ENCODE data around the gene LINC00237. TPM values are rescaled to one million over a fixed set of nuclear protein-coding genes. Genes with fewer than 3 reads are reported as not detected.

LINC00237 gene
- total RNA-seq, 2 donors from 2014 or later = not detected

DNA sequence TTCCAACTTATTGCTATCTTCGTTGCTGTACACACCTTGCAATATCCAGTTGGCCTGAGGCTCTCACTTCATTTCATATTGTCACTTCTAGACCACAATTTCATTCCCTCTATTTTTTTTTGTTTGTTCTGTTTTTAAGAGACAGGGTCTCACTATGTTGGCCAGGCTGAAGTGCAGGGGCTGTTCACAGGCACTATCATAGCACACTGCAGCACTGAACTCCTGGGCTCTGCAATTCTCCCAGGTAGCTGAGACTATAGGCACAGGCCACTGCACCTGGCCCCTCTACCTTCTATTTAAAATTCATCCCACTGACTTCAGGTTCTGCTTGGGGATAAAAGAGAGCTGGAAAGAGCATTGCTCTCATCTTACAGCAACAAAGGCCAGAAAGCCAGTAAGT lies 4.7 kb upstream of the LINC00237 start:
- Mint-ChIP-seq H3K4me1 (no peaks in the 10 kb centered on the region), H3K4me3 (no peak overlapping the region), H3K27ac (no peak overlapping the region), H3K9me3 (no peaks in the 10 kb centered on the region), H3K27me3 (peaks cover 33% of the 10 kb centered on the region), H3K36me3 (ENCODE audit: low read depth) (no peaks in the 10 kb centered on the region)
- no peak for ATAC-seq (replicated peaks)

DNA sequence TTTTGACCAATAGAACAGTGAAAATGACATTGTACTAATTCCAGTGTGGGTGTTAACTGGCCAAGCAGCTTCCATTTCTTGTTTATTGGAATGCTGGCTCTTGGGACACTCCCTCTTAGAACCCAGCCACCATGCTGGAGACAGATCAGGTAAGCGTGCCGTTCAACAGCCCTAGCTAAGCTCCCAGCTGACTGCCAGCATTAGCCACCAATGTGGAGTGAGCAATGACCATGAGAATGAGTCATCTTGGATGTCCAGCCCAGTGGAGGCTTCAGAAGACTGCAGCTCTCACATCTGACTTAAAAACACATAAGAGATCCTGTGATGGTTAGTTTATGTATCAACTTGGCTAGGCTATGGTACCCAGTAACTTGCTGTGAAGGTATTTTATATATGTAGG lies 3.0 kb upstream of the LINC00237 start:
- Mint-ChIP-seq H3K27ac (no peak overlapping the region), H3K27me3 (peaks cover 36% of the 10 kb centered on the region), H3K36me3 (ENCODE audit: low read depth) (no peaks in the 10 kb centered on the region), H3K9me3 (no peaks in the 10 kb centered on the region), H3K4me3 (no peak overlapping the region), H3K4me1 (no peaks in the 10 kb centered on the region)
- ATAC-seq (replicated peaks) = no peak

DNA sequence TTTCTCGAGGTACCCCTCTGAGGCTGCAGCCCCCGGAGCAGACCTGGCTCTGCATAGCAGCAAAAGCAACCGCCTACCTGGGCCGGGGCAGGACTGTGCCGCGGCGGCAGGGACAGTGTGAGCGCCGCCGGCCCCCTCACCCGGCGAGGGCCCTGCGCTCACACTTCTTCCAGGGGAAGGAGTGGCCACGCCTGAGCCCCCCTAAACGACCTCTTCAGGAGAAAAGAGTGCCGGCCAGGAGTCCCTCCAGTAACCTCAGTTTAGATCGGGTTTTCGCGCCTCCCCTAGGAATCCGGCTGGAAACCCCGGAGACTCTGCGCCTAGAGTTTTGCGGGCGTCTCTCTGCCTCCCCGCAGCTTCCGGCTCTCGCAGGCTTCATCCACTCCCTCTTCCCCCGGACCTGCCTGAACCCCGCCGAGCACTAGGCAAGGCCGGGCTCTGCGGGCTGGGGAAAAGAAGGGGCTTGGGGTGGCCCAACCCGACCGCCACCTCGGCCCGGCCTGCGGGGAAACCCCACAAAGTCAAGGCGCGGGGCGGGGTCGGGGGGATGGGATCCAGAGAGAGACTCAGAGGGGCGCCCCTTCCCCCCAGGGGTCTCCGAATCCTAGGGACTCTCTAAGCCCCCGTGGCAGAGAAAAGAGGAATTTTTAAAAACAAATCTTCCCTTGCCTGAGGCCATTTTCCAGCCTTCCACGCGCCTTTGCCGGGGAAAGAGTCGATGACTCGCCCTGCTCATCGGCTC lies 558 bp downstream of the LINC00237 start:
- ATAC-seq (replicated peaks) = no peak
- Mint-ChIP-seq H3K4me1 (peaks cover 9% of the 10 kb centered on the region), H3K27me3 (peaks cover 47% of the 10 kb centered on the region), H3K27ac (no peak overlapping the region), H3K36me3 (ENCODE audit: low read depth) (peaks cover 5% of the 10 kb centered on the region), H3K9me3 (no peaks in the 10 kb centered on the region), H3K4me3 (no peak overlapping the region)

DNA sequence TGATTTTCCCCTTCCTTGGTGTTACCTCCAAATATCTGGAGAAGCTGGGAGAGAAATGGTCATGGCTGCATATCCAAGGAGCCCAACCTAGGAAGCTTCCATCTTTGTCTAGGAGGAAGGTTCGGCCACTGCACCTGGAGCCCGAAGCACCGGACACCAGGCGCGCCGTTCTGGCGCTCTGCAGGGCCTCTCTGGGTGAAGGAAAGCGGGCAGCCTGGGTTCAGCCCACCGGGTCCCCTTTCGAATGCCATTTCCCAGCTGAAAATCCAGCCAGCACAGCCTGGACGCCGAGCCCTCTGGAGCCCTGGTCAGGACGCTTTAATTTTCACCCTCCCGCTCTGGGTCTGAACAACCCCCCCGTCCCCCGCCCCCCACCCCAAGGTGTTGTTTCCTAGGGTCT lies 1.2 kb downstream of the LINC00237 start:
- no peak overlapping the region for H3K27ac Mint-ChIP-seq
- no peaks in the 10 kb centered on the region for H3K9me3 Mint-ChIP-seq
- no peak overlapping the region for H3K4me3 Mint-ChIP-seq
- no peak for ATAC-seq (replicated peaks)
- peaks cover 48% of the 10 kb centered on the region for H3K27me3 Mint-ChIP-seq
- H3K4me1 Mint-ChIP-seq = peaks cover 10% of the 10 kb centered on the region
- H3K36me3 Mint-ChIP-seq (ENCODE audit: low read depth) = peaks cover 5% of the 10 kb centered on the region

DNA sequence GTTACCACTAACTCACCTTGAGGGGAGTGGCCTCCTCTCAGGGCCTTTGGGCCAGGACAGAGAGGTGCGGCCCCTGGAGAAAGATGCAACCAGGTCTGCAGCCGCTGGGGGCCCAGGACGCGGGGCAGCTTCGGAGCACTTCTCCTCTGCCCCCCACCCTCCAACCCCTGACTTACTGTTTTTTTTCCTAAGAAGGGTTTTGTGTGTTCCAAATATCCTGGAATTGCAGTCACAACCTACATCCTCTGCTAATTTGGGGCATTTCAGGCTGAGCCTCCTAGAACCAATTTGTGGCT lies 1.7 kb downstream of the LINC00237 start:
- H3K4me3 Mint-ChIP-seq = peak overlapping the region; percentile 88
- H3K9me3 Mint-ChIP-seq = no peaks in the 10 kb centered on the region
- H3K27me3 Mint-ChIP-seq = peaks cover 50% of the 10 kb centered on the region
- H3K27ac Mint-ChIP-seq = no peak overlapping the region
- ATAC-seq (replicated peaks) = no peak
- peaks cover 10% of the 10 kb centered on the region for H3K4me1 Mint-ChIP-seq
- H3K36me3 Mint-ChIP-seq (ENCODE audit: low read depth) = peaks cover 5% of the 10 kb centered on the region

DNA sequence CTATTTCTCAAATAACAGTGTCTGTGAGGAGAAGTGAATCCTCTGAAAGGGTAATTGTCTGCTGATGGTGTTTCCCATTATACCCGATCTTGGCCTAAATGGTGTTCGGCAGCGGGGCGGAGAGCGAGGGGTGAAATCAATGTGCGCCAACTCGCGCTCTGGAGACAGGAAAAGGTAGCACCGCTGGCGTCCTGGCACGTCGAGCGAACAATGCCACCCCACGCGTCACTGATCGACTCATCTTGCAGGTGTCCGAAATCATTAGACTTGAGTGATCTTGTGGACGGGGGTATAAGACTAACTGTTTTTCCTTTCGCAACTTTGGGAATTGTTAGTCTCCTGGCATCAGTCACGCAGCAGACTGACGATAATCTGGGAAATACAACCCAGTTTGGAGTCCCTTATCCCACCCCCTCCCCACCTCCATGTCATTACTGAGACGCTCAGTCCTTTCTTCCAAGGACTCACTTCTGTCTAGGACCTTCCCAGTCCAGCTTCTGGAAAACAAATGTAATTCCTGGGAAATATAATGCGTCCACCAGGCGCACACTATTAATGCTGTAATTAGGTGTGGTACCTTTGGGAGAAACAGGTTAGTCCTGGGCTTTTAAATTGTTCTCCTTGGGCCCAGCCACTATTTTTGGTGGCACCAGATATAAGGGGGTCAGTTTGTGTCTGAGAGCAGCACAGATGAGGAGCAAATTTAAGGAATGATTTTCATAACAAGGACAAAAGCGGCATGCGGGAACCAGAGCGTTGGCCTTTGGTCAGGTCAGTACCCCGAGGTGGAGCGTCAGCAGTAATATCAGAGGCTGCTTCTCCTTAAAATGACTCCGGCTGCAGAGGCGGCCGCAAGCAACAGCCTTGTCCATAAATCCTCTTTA lies 2.3 kb downstream of the LINC00237 start:
- Mint-ChIP-seq H3K36me3 (ENCODE audit: low read depth) (peaks cover 5% of the 10 kb centered on the region), H3K9me3 (no peaks in the 10 kb centered on the region), H3K4me3 (peak overlapping the region; percentile 88), H3K4me1 (peaks cover 10% of the 10 kb centered on the region), H3K27me3 (peaks cover 54% of the 10 kb centered on the region), H3K27ac (no peak overlapping the region)
- no peak for ATAC-seq (replicated peaks)

DNA sequence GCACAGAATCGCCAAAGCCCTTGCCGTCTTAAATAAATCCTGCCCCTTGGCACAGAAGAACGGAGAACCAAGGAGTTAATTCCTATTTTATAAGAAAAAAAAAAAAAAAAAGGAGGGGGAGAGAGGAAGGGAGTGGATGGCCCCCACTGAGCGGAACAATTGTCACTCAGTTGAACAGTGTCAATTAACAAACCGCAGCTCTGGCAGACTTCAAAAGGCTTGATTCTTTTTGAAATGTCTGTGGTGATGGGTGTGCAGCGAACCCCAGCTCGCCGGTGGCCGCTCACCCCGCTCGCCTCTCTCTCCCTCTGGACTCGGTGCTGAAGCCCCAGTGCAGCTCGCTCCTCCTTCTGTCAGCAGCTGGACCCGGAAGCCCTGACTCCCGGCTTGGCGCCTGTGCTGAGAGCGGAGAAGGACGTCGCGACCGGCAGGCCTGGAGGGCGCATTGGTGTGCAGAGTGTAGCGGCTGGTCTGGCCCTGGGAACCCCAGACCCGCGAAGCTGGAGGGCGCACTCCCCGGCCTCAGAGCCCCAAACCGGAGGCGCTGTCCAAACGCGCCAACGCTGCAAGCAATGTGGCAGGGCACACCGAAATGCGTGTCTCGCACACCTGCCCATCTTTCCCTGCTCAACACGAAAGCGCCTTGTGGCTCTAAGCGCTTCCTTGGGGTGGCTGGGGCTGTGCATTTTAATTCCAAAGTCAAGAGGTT lies 3.4 kb downstream of the LINC00237 start:
- Mint-ChIP-seq H3K9me3 (no peaks in the 10 kb centered on the region), H3K27ac (no peak overlapping the region), H3K36me3 (ENCODE audit: low read depth) (peaks cover 5% of the 10 kb centered on the region), H3K27me3 (peaks cover 59% of the 10 kb centered on the region), H3K4me3 (peak overlapping the region; percentile 88), H3K4me1 (peaks cover 10% of the 10 kb centered on the region)
- peak; percentile 60 for ATAC-seq (replicated peaks)

DNA sequence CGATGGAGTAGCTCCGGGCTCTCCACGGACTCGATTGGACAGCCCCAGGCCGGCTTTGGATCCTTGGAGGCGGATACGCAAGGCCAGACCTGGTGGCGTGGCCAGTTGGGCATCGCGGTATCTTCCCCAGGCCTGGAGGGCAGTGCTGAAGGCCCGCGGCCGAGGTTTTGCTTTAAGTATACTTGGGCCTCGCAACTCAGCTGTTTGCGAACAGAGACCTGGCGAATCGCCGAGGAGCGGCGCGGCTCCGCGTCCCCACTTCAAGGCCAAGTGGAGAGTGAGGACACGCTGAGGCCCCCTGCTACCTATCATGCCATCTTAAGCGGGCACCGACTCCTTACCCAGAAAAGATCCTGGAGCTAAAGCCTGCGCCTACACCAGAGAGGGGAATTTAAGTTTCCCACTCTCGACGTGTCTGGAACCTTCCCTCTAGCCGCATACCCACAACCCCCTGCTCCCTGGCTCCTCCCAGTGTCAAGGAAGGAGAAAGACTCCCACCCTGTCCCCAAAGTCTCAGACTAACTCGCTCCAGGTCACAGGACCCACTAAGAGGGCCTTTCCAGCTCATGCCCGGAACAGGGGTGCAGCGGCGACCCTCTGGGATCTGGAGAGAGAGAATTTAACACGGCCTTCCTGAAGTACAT lies 4.1 kb downstream of the LINC00237 start:
- peaks cover 59% of the 10 kb centered on the region for H3K27me3 Mint-ChIP-seq
- no peak for ATAC-seq (replicated peaks)
- H3K27ac Mint-ChIP-seq = no peak overlapping the region
- peak overlapping the region; percentile 88 for H3K4me3 Mint-ChIP-seq
- H3K9me3 Mint-ChIP-seq = no peaks in the 10 kb centered on the region
- peaks cover 5% of the 10 kb centered on the region for H3K36me3 Mint-ChIP-seq (ENCODE audit: low read depth)
- peaks cover 10% of the 10 kb centered on the region for H3K4me1 Mint-ChIP-seq

DNA sequence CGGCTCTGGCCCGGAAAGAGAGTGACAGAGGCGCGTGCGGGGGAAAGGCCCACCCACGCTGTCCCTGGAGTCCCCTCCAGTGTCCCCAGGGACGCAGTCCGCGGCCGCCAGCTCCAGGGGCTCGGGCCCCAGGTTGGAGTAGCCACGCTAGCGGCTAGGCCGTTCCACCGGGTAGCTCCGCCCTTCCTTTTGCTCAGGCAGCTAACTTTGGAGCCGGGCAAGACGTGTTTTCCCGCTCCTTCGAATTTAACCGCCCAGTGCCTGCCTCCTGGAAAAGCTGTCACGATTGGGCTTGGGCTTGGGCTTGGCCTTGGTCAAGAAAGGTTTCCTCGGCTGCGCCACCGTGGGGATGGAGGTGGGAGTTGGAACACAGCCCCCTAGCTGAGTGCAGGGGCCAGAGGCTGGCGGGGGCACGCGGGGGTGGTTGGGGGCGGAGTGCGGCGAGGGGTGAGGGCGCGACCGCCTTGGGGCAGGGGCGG lies 4.7 kb downstream of the LINC00237 start:
- Mint-ChIP-seq H3K36me3 (ENCODE audit: low read depth) (peaks cover 5% of the 10 kb centered on the region), H3K27ac (no peak overlapping the region), H3K4me3 (peak overlapping the region; percentile 88), H3K27me3 (peaks cover 63% of the 10 kb centered on the region), H3K4me1 (peaks cover 10% of the 10 kb centered on the region), H3K9me3 (no peaks in the 10 kb centered on the region)
- no peak for ATAC-seq (replicated peaks)

DNA sequence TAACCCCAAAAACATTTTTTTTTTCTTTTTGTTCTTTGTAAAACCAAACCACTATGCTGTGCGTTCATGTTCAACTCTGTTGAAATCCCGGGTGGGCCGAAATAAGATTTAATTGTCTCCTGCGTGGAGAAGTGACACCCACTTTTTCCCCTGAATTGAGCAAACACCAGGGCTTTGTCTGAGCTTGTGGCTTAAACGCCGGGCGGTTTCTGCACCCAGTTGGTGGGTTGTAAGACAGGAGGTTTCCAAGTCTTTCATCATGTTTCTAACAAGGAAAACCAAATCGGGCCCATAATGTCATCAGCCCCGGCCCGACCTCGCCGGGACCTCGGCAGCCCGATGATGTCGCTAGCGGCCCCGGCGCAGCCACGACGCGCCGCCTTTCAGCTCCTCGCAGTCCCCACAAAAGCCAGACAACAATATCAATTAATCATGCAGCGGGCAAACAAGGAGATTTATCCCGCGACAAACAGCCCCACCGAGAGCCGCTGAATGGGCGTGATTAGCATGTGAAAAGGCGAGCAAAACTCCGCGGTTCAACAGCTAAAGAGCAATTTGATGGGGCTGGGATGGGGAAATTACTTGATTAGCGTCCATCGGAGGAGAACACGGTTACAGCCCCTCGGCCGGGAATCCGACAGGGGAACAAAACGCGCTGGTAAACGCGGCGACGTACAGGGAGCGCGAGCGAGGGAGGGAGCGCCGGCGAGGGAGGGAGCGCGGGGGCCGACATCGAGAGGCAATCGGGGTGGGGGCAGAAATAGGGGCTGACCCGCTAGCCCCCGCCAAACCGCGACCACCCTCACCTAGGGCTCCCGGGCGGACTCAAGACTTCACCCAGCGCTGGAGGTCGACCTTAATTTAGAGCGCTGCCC lies 5.3 kb downstream of the LINC00237 start:
- Mint-ChIP-seq H3K4me1 (peaks cover 10% of the 10 kb centered on the region), H3K4me3 (peak overlapping the region; percentile 88), H3K27ac (no peak overlapping the region), H3K36me3 (ENCODE audit: low read depth) (peaks cover 5% of the 10 kb centered on the region), H3K9me3 (no peaks in the 10 kb centered on the region), H3K27me3 (peaks cover 58% of the 10 kb centered on the region)
- no peak for ATAC-seq (replicated peaks)

DNA sequence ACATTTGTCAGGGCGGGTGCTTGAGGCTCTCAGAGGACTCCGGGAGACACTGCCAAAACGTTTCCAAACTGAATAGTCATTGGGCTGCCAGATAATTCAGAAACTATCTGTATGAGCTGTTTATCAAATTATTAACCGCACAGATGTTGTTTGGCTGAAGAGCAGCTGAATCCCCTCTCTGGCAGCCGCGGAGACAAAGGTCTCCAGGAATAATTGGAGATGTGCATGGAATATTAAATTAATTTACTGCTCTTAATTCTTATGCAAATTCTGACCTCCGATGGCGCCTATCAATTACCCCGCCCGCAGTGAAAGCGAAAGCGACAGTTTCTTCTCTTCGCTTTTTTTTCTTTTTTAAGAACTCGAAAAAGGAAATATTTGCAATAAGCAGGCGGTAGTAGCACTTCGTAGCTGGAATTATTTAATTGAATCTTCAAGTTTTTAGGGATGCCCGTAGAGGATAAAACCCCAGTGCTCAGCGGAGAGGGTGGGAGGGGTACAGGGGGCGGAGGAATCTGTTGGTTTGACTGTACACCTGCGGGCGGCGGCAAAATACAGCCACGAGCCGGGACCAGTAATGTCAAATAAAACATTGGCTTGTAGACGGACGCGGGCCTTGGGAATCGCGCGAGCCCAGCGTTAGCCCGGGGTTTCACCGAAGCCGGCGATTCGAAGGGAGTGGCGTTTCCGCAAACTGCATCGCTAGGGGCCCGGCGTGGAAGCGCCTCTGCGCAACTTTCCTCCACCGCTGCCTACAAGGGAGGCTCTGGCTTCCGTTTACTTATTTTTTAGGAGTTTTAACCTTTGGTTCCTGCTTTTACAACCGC lies 6.2 kb downstream of the LINC00237 start:
- H3K27ac Mint-ChIP-seq = no peak overlapping the region
- ATAC-seq (replicated peaks) = peak; percentile 54
- H3K4me1 Mint-ChIP-seq = peaks cover 10% of the 10 kb centered on the region
- H3K9me3 Mint-ChIP-seq = no peaks in the 10 kb centered on the region
- H3K36me3 Mint-ChIP-seq (ENCODE audit: low read depth) = peaks cover 5% of the 10 kb centered on the region
- peaks cover 62% of the 10 kb centered on the region for H3K27me3 Mint-ChIP-seq
- H3K4me3 Mint-ChIP-seq = peak overlapping the region; percentile 88

DNA sequence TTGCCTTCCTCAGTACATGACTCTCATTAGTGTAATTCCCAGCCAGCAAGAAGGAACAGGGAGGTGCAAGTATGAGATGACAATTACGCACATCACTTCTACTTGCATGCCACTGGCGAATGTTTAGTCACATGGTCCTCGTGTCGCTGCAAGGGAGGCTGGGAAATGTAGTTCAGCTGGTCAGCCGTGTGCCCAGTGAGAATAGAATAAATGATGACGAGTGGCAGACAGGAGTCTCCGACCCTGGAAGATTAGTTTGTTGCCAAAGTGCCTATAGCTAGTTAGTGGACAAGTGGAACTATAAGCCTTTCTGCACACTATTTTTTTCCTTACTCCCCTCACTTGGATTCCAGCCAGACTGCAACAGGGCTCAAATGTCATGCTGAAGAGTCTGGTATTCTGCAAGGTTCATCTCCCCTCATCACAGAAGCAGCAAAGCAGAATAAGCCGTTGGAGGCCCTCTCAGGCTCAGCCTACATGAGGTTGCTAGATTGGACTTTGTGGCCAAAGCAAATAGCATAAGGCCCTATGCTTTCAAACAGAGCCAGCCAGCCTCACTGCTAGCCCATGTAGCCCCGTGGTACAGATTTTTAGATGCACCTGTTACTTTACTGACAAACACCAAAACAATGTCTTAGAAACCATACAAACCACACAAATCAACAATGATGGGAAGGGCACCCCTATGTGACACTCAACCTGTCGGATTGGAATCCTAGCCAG lies 9.7 kb downstream of the LINC00237 start:
- H3K27me3 Mint-ChIP-seq = peaks cover 68% of the 10 kb centered on the region
- no peaks in the 10 kb centered on the region for H3K9me3 Mint-ChIP-seq
- H3K27ac Mint-ChIP-seq = no peak overlapping the region
- H3K36me3 Mint-ChIP-seq (ENCODE audit: low read depth) = peaks cover 5% of the 10 kb centered on the region
- peaks cover 6% of the 10 kb centered on the region for H3K4me1 Mint-ChIP-seq
- peak; percentile 41 for ATAC-seq (replicated peaks)
- no peak overlapping the region for H3K4me3 Mint-ChIP-seq
